Stimulated activated naive CD8-positive, alpha-beta T cell treated with anti-CD3 and anti-CD28 coated beads, Interleukin-15, Interleukin-2, amounts not matched to agents 100 ng/mL and 50 ng/mL, for 24 hours (primary cell): ENCODE measurements around the gene UCK2.
A peak's percentile ranks its signal among the peaks of the same experiment; 100 is the strongest.
"Not testable (repeated sequence)": the region's sequence is repeated elsewhere in the genome, so short reads cannot be mapped to it uniquely, and the experiment has no call there.

Experiments used
- H3K27ac Mint-ChIP-seq: one replicate; pipeline ENCODE4 v1.8.0; 2021; ENCODE audit warnings: mild to moderate bottlenecking, mixed read lengths
- H3K27me3 Mint-ChIP-seq: one replicate; pipeline ENCODE4 v1.8.0; 2021; ENCODE audit warnings: mixed read lengths
- H3K36me3 Mint-ChIP-seq: one replicate; pipeline ENCODE4 v1.8.0; 2021; ENCODE audit warnings: low read depth, mixed read lengths
- H3K4me1 Mint-ChIP-seq: one replicate; pipeline ENCODE4 v1.8.0; 2021; ENCODE audit warnings: low read depth, mixed read lengths
- H3K4me3 Mint-ChIP-seq: one replicate; pipeline ENCODE4 v1.8.0; 2021; ENCODE audit warnings: mild to moderate bottlenecking, mixed read lengths
- H3K9me3 Mint-ChIP-seq: one replicate; pipeline ENCODE4 v1.8.0; 2021; ENCODE audit warnings: mixed read lengths

UCK2 gene

GRCh38 chr1:165827268-165828102, at the start of gene UCK2:
Gene UCK2, plus strand, starts transcription at chr1:165827614. Its CDS starts 220 bp downstream, at chr1:165827834.
- no peaks in the 10 kb centered on the region for H3K9me3 Mint-ChIP-seq
- peaks cover 25% of the 10 kb centered on the region for H3K36me3 Mint-ChIP-seq
- H3K27ac Mint-ChIP-seq, result peak within 1 kb of the TSS; percentile 96
- H3K27me3 Mint-ChIP-seq, result no peaks in the 10 kb centered on the region
- H3K4me1 Mint-ChIP-seq, result peaks cover 26% of the 10 kb centered on the region
- peak within 1 kb of the TSS; percentile 97 for H3K4me3 Mint-ChIP-seq

DNA sequence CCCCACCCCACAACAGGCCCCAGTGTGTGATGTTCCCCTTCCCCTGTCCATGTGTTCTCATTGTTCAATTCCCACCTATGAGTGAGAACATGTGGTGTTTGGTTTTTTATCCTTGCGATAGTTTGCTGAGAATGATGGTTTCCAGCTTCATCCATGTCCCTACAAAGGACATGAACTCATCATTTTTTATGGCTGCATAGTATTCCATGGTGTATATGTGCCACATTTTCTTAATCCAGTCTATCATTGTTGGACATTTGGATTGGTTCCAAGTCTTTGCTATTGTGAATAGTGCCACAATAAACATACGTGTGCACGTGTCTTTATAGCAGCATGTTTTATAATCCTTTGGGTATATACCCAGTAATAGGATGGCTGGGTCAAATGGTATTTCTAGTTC, 49.2 kb upstream of the UCK2 start:
- not testable (repeated sequence) for H3K27me3 Mint-ChIP-seq, H3K4me1 Mint-ChIP-seq, H3K4me3 Mint-ChIP-seq, H3K9me3 Mint-ChIP-seq, H3K27ac Mint-ChIP-seq
- peaks cover 11% of the 10 kb centered on the region for H3K36me3 Mint-ChIP-seq

DNA sequence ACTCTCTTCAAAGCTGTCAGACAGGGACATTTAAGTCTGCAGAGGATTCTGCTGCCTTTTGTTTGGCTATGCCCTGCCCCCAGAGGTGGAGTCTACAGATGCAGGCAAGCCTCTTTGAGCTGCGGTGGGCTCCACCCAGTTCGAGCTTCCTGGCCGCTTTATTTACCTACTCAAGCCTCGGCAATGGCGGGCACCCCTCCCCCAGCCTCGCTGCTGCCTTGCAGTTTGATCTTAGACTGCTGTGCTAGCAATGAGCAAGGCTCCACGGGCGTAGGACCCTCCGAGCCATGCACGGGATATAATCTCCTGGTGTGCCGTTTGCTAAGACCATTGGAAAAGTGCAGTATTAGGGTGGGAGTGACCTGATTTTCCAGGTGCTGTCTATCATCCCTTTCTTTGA, 43.9 kb upstream of the UCK2 start:
- H3K4me3 Mint-ChIP-seq, H3K27me3 Mint-ChIP-seq, H3K9me3 Mint-ChIP-seq, H3K4me1 Mint-ChIP-seq, H3K27ac Mint-ChIP-seq, H3K36me3 Mint-ChIP-seq: not testable (repeated sequence)

- H3K27me3 Mint-ChIP-seq, result peaks cover 7% of the 10 kb centered on the region
- no peak overlapping the region for H3K4me3 Mint-ChIP-seq
- H3K4me1 Mint-ChIP-seq, result no peaks in the 10 kb centered on the region
- no peaks in the 10 kb centered on the region for H3K9me3 Mint-ChIP-seq
- H3K27ac Mint-ChIP-seq, result no peak overlapping the region
- H3K36me3 Mint-ChIP-seq, result no peaks in the 10 kb centered on the region
Measured at GRCh38 chr1:165787741-165788140, 39.7 kb upstream of the UCK2 start.

- H3K4me1 Mint-ChIP-seq, result no peaks in the 10 kb centered on the region
- H3K4me3 Mint-ChIP-seq, result no peak overlapping the region
- H3K27me3 Mint-ChIP-seq, result peaks cover 12% of the 10 kb centered on the region
- H3K36me3 Mint-ChIP-seq, result no peaks in the 10 kb centered on the region
- no peak overlapping the region for H3K27ac Mint-ChIP-seq
- no peaks in the 10 kb centered on the region for H3K9me3 Mint-ChIP-seq
Measured at GRCh38 chr1:165793951-165794350, 33.5 kb upstream of the UCK2 start.

- Mint-ChIP-seq H3K27ac (no peak overlapping the region), H3K27me3 (peaks cover 19% of the 10 kb centered on the region), H3K4me3 (no peak overlapping the region), H3K4me1 (no peaks in the 10 kb centered on the region), H3K36me3 (no peaks in the 10 kb centered on the region), H3K9me3 (peaks cover 5% of the 10 kb centered on the region)
Measured at GRCh38 chr1:165795894-165796293, 31.5 kb upstream of the UCK2 start.

DNA sequence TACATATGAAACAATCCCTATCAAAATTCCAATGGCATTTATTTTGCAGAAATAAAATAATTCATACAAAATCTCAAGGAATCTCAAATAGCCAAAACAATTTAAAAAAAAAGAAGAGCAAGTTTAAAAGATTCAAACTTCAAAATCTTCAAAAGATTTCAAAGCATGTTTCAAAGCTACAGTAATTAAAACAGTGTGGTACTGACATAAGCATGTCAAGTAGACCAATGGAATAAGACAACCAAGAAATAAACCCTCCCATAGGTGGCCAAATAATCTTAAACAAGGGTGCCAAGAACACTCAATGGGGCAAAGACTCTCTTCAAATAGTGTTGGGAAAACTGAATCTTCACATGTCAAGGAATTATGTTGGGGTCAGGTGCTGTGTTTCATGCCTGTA, 28.0 kb upstream of the UCK2 start:
- H3K36me3 Mint-ChIP-seq, result no peaks in the 10 kb centered on the region
- peaks cover 7% of the 10 kb centered on the region for H3K27me3 Mint-ChIP-seq
- no peaks in the 10 kb centered on the region for H3K4me1 Mint-ChIP-seq
- H3K4me3 Mint-ChIP-seq, result no peak overlapping the region
- H3K9me3 Mint-ChIP-seq, result peaks cover 5% of the 10 kb centered on the region
- H3K27ac Mint-ChIP-seq, result no peak overlapping the region

DNA sequence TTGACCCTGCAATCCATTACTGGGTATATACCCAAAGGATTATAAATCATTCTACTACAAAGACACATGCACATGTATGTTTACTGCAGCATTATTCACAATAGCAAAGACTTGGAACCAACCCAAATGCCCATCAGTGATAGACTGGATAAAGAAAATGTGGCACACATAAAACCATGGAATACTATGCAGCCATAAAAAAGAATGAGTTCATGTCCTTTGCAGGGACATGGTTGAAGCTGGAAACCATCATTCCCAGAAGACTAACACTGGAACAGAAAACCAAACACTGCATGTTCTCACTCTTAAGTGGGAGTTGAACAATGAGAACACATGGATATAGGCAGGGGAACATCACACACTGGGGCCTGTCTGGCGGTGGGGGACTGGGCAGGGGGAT, 22.9 kb upstream of the UCK2 start:
- not testable (repeated sequence) for H3K9me3 Mint-ChIP-seq, H3K4me3 Mint-ChIP-seq, H3K27me3 Mint-ChIP-seq, H3K36me3 Mint-ChIP-seq, H3K4me1 Mint-ChIP-seq, H3K27ac Mint-ChIP-seq

GRCh38 chr1:165807613-165808012, 19.8 kb upstream of the UCK2 start:
- Mint-ChIP-seq H3K4me3 (no peak overlapping the region), H3K27ac (no peak overlapping the region), H3K27me3 (peaks cover 2% of the 10 kb centered on the region), H3K36me3 (no peaks in the 10 kb centered on the region), H3K4me1 (no peaks in the 10 kb centered on the region), H3K9me3 (no peaks in the 10 kb centered on the region)

DNA sequence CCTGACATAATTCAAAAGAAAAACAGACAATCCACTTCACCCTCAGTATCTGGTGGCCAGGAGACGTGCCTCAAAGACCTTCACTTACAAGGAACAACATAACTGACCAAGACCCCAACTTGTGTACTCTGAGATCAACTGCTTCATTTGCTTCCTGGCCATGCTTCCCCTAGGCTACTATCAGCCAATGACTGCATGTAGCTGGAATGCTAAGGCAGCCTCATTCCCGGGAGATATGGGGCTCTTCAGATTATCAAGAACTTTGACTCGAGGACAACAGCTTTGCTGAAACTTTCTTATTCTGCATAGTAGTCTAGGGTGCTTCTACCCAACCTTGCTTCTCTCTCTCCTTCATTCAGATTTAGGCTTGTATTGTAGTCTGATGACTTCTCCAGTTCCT, 11.7 kb upstream of the UCK2 start:
- Mint-ChIP-seq H3K9me3 (no peaks in the 10 kb centered on the region), H3K27me3 (peaks cover 10% of the 10 kb centered on the region), H3K4me1 (no peaks in the 10 kb centered on the region), H3K27ac (no peak overlapping the region), H3K36me3 (no peaks in the 10 kb centered on the region), H3K4me3 (no peak overlapping the region)

DNA sequence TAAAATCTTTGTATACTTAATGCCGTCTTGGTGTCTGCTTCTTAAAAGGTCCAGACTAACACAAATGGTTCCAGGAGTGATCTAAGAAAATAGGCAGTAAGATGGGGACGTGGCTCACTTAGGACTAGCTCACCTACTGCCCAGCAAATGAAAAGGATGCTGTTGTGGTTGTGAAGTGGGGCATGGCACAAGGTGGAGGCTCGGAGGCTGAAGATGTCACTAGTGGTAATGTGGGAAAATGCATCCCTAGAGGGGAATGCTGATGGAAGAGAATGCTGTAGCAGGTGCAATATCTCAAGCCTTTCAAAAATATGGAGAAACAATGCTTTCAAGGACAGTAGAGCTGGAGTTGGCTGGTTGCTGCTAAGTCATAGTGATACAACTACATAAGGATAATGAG, 11.3 kb upstream of the UCK2 start:
- H3K4me3 Mint-ChIP-seq, result no peak overlapping the region
- H3K4me1 Mint-ChIP-seq, result no peaks in the 10 kb centered on the region
- peaks cover 10% of the 10 kb centered on the region for H3K27me3 Mint-ChIP-seq
- no peaks in the 10 kb centered on the region for H3K9me3 Mint-ChIP-seq
- no peaks in the 10 kb centered on the region for H3K36me3 Mint-ChIP-seq
- H3K27ac Mint-ChIP-seq, result no peak overlapping the region

GRCh38 chr1:165816826-165817497, 10.5 kb upstream of the UCK2 start:
- Mint-ChIP-seq H3K27me3 (peaks cover 10% of the 10 kb centered on the region), H3K27ac (no peak overlapping the region), H3K9me3 (no peaks in the 10 kb centered on the region), H3K36me3 (no peaks in the 10 kb centered on the region), H3K4me1 (no peaks in the 10 kb centered on the region), H3K4me3 (no peak overlapping the region)

GRCh38 chr1:165823552-165824268, 3.7 kb upstream of the UCK2 start:
- Mint-ChIP-seq H3K4me3 (no peak overlapping the region), H3K9me3 (no peaks in the 10 kb centered on the region), H3K4me1 (peaks cover 8% of the 10 kb centered on the region), H3K36me3 (no peaks in the 10 kb centered on the region), H3K27me3 (peaks cover 4% of the 10 kb centered on the region), H3K27ac (no peak overlapping the region)

GRCh38 chr1:165824269-165824643, 3.2 kb upstream of the UCK2 start:
- peaks cover 4% of the 10 kb centered on the region for H3K27me3 Mint-ChIP-seq
- H3K4me1 Mint-ChIP-seq, result peaks cover 11% of the 10 kb centered on the region
- H3K27ac Mint-ChIP-seq, result no peak overlapping the region
- no peaks in the 10 kb centered on the region for H3K9me3 Mint-ChIP-seq
- peaks cover 2% of the 10 kb centered on the region for H3K36me3 Mint-ChIP-seq
- no peak overlapping the region for H3K4me3 Mint-ChIP-seq

GRCh38 chr1:165826565-165827267, 698 bp upstream of the UCK2 start:
- H3K4me1 Mint-ChIP-seq, result peaks cover 21% of the 10 kb centered on the region
- peaks cover 20% of the 10 kb centered on the region for H3K36me3 Mint-ChIP-seq
- peak overlapping the region; percentile 82 for H3K27ac Mint-ChIP-seq
- no peaks in the 10 kb centered on the region for H3K9me3 Mint-ChIP-seq
- peak overlapping the region; percentile 83 for H3K4me3 Mint-ChIP-seq
- no peaks in the 10 kb centered on the region for H3K27me3 Mint-ChIP-seq
